ENCODE data around the gene MARVELD2. TPM values are rescaled to one million over a fixed set of nuclear protein-coding genes. Genes with fewer than 3 reads are reported as not detected.

MARVELD2 gene
- total and polyA plus RNA-seq, 9 of the 15 experiments (the other 6 are each of a cell fraction or from before 2014, with no cell fraction given) = 0.03 to 0.29 (median 0.06) TPM; not detected in 3

- TF ChIP-seq DACH1 (IDR thresholded peaks at IDR 0.05; ENCODE audit: partially characterized antibody) (peak; percentile 91), TBL1XR1 (IDR thresholded peaks at IDR 0.05; ENCODE audit: low read length in 2 of 2) (0 out of 4 replicates have a peak, but pooled peaks of 1 of the 2 experiments have one; percentile 34), MTA3 (IDR thresholded peaks at IDR 0.05; ENCODE audit: borderline replicate concordance) (peak; percentile 82; the same call in 1 of the 2 replicates), GTF2F1 (IDR thresholded peaks at IDR 0.05; ENCODE audit: low read depth, low read length) (peak; percentile 47; the same call in 1 of the 2 replicates), GTF2E2 (tag; IDR thresholded peaks at IDR 0.05) (peak; percentile 84; the same call in 1 of the 2 replicates), SAFB2 (IDR thresholded peaks at IDR 0.05; ENCODE audit: borderline replicate concordance, low read depth, low read length, severe bottlenecking) (no peak), TAF7 (tag; IDR thresholded peaks at IDR 0.05) (no peak), SREBF1 (IDR thresholded peaks at IDR 0.05; ENCODE audit: borderline replicate concordance, low read depth, low read length) (no peak), PCBP1 (IDR thresholded peaks at IDR 0.05; ENCODE audit: low read depth, low read length, poor library complexity, severe bottlenecking) (peak; percentile 95), SP1 (CRISPR knock-in tag; IDR thresholded peaks at IDR 0.05) (peak; percentile 91), TGIF2 (CRISPR knock-in tag; IDR thresholded peaks at IDR 0.05) (no peak), NFYB (IDR thresholded peaks at IDR 0.05; ENCODE audit: extremely low read depth, insufficient read length) (no peak), U2AF2 (optimal IDR thresholded peaks at IDR 0.05; ENCODE audit: low read depth, low read length) (no peak), ZNF764 (CRISPR knock-in tag; IDR thresholded peaks at IDR 0.05; ENCODE audit: low read depth) (no peak), HOMEZ (CRISPR knock-in tag; IDR thresholded peaks at IDR 0.05) (no peak), ZNF121 (CRISPR knock-in tag; conservative IDR thresholded peaks at IDR 0.05) (no peak), TAF15 (IDR thresholded peaks at IDR 0.05; ENCODE audit: low read depth, low read length) (no peak), ESRRB (CRISPR knock-in tag; IDR thresholded peaks at IDR 0.05; ENCODE audit: borderline replicate concordance) (no peak), FOXK2 (conservative IDR thresholded peaks at IDR 0.05 in 1 of 2, IDR thresholded peaks at IDR 0.05 in 1 of 2; ENCODE audit: low read depth in 2 of 2) (peak; percentile 71 to 76), ETV1 (tag; conservative IDR thresholded peaks at IDR 0.05; ENCODE audit: low read depth) (peak; percentile 88), ZNF253 (CRISPR knock-in tag; conservative IDR thresholded peaks at IDR 0.05) (no peak), TCF3 (CRISPR knock-in tag; IDR thresholded peaks at IDR 0.05) (no peak)
- TF ChIP-seq, protein P1, sequence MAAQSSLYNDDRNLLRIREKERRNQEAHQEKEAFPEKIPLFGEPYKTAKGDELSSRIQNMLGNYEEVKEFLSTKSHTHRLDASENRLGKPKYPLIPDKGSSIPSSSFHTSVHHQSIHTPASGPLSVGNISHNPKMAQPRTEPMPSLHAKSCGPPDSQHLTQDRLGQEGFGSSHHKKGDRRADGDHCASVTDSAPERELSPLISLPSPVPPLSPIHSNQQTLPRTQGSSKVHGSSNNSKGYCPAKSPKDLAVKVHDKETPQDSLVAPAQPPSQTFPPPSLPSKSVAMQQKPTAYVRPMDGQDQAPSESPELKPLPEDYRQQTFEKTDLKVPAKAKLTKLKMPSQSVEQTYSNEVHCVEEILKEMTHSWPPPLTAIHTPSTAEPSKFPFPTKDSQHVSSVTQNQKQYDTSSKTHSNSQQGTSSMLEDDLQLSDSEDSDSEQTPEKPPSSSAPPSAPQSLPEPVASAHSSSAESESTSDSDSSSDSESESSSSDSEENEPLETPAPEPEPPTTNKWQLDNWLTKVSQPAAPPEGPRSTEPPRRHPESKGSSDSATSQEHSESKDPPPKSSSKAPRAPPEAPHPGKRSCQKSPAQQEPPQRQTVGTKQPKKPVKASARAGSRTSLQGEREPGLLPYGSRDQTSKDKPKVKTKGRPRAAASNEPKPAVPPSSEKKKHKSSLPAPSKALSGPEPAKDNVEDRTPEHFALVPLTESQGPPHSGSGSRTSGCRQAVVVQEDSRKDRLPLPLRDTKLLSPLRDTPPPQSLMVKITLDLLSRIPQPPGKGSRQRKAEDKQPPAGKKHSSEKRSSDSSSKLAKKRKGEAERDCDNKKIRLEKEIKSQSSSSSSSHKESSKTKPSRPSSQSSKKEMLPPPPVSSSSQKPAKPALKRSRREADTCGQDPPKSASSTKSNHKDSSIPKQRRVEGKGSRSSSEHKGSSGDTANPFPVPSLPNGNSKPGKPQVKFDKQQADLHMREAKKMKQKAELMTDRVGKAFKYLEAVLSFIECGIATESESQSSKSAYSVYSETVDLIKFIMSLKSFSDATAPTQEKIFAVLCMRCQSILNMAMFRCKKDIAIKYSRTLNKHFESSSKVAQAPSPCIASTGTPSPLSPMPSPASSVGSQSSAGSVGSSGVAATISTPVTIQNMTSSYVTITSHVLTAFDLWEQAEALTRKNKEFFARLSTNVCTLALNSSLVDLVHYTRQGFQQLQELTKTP (IDR thresholded peaks at IDR 0.05; ENCODE audit: low read depth in 1 of 2, partially characterized antibody in 2 of 2) = peak in 1 of 2 experiments; percentile 13
These were observed 45.4 kb upstream of the MARVELD2 start, which contains the start of the genes AK6, RAD17 and TAF9 (continued) for GRCh38 chr5:69369340-69370121.

Data from K562 (cell line).